Measurements from ENCODE around the gene PHKA1. TPM values are rescaled to one million over a fixed set of nuclear protein-coding genes. Genes with fewer than 3 reads are reported as not detected.
A peak's percentile ranks its signal among the peaks of the same experiment; 100 is the strongest.

Gene PHKA1
- polyA plus RNA-seq, 2 of the 4 experiments (the other 2 are of a cell fraction): 18.3 to 35.4 TPM

GRCh38 chrX:72609313-72609712 lies 104.8 kb downstream of the PHKA1 start:
- H3K4me3 ChIP-seq: no peak overlapping the region
- FAIRE-seq: peak; percentile 100
- peak; percentile 13 to 36 for DNase-seq (ENCODE audit: low read depth in 1 of 2, low spot score in 1 of 2)
- POLR2A ChIA-PET: no interaction called here
- TF ChIP-seq ZSCAN20 (CRISPR knock-in tag; IDR thresholded peaks at IDR 0.05): no peak
- TF ChIP-seq KDM1A (IDR thresholded peaks at IDR 0.05; ENCODE audit: low read depth): no peak
- no peak for TF ChIP-seq MAFK (IDR thresholded peaks at IDR 0.05; ENCODE audit: partially characterized antibody)
- no peak for TF ChIP-seq JUNB (IDR thresholded peaks at IDR 0.05)
- TF ChIP-seq RAD21 (conservative IDR thresholded peaks at IDR 0.05 in 1 of 2, IDR thresholded peaks at IDR 0.05 in 1 of 2): peak; percentile 32 to 34; a peak in 2 of 5 replicates
- peak; percentile 36; the same call in 2 of the 3 replicates for TF ChIP-seq CTCF (IDR thresholded peaks at IDR 0.05)
- TF ChIP-seq E2F6 (IDR thresholded peaks at IDR 0.05; ENCODE audit: borderline replicate concordance, low read depth): no peak
- TF ChIP-seq SREBF2 (IDR thresholded peaks at IDR 0.05): no peak
- no peak for TF ChIP-seq BHLHE40 (IDR thresholded peaks at IDR 0.05; ENCODE audit: low read depth, low read length)
- no peak for TF ChIP-seq NR3C1 (IDR thresholded peaks at IDR 0.05)
- TF ChIP-seq MYC (IDR thresholded peaks at IDR 0.05; ENCODE audit: borderline replicate concordance, low read length): no peak
- no peak for TF ChIP-seq PHF8 (IDR thresholded peaks at IDR 0.05; ENCODE audit: borderline replicate concordance, low read depth)
- peak; percentile 38; the same call in 2 of the 3 replicates for TF ChIP-seq SMC3 (IDR thresholded peaks at IDR 0.05)
- TF ChIP-seq CBX8 (IDR thresholded peaks at IDR 0.05): no peak
- no peaks in the 10 kb centered on the region for H3K9me3 ChIP-seq
- 54% methylated on average over 2 of the region's 2 CpGs for WGBS (ENCODE audit: missing lambda C conversion rate)
- CTCF ChIA-PET: no interaction called here
- peaks cover 12% of the 10 kb centered on the region; the same call in 2 of the 3 replicates for H3K4me1 ChIP-seq
- peak; percentile 78 to 84; a peak in 5 of 6 replicates for ATAC-seq
- no peak overlapping the region for H3K4me2 ChIP-seq
- H3K27ac ChIP-seq: peak overlapping the region in 1 of 2 experiments; percentile 2; a peak in 1 of 6 replicates

- CTCF ChIA-PET: interaction anchor here (0.6 kb wide), 1 partner anchor 1643 kb away, joined by 3 read pairs; no protein-coding TSS in a partner anchor
- no peaks in the 10 kb centered on the region for H3K9me3 ChIP-seq
- TF ChIP-seq GATA3 (IDR thresholded peaks at IDR 0.05; ENCODE audit: borderline replicate concordance): no peak
- TF ChIP-seq ZFP36 (IDR thresholded peaks at IDR 0.05; ENCODE audit: borderline replicate concordance, partially characterized antibody): no peak
- no peak for TF ChIP-seq PBX3 (IDR thresholded peaks at IDR 0.05)
- TF ChIP-seq TFCP2L1 (CRISPR knock-in tag; IDR thresholded peaks at IDR 0.05): no peak
- no peak for TF ChIP-seq EHF (CRISPR knock-in tag; IDR thresholded peaks at IDR 0.05)
- TF ChIP-seq ESRRA (IDR thresholded peaks at IDR 0.05; ENCODE audit: borderline replicate concordance, low read length): no peak
- TF ChIP-seq RFX5 (IDR thresholded peaks at IDR 0.05): no peak
- TF ChIP-seq E2F6 (IDR thresholded peaks at IDR 0.05; ENCODE audit: borderline replicate concordance, low read depth): no peak
- TF ChIP-seq ZNF302 (CRISPR knock-in tag; IDR thresholded peaks at IDR 0.05): no peak
- no peak for TF ChIP-seq HOXB13 (CRISPR knock-in tag; IDR thresholded peaks at IDR 0.05; ENCODE audit: low read depth)
- DNase-seq (ENCODE audit: low read depth in 1 of 2, low spot score in 1 of 2): no peak
- no peak overlapping the region for H3K27ac ChIP-seq
- H3K4me2 ChIP-seq: no peak overlapping the region
- POLR2A ChIA-PET: no interaction called here
- peaks cover 6% of the 10 kb centered on the region; the same call in 2 of the 3 replicates for H3K4me1 ChIP-seq
- FAIRE-seq: no peak
- WGBS (ENCODE audit: missing lambda C conversion rate): 71% methylated on average over 3 of the region's 3 CpGs
- H3K4me3 ChIP-seq: no peak overlapping the region
- ATAC-seq: no peak
Observed at GRCh38 chrX:72604705-72605104, 109.4 kb downstream of the PHKA1 start.
